ENCODE results near the gene LRTM1.

- TF ChIP-seq CTCF (conservative IDR thresholded peaks at IDR 0.05; ENCODE audit: low read depth, low read length) (no peak), EZH2 (IDR thresholded peaks at IDR 0.05; ENCODE audit: low read length, unreplicated experiment) (no peak)
These were observed 35.8 kb upstream of the LRTM1 start for GRCh38 chr3:54963641-54964040.
